DMS53 treated with DMSO at 0.1 percent for 48 hours (cell line): Measurements from ENCODE around the gene FXYD3.
"Not testable (repeated sequence)": the region's sequence is repeated elsewhere in the genome, so short reads cannot be mapped to it uniquely, and the experiment has no call there.

Experiments used
- DNase-seq: peaks from one replicate; lab custom pipeline; 2025; ENCODE audit not compliant: unreplicated experiment; lab: John Stamatoyannopoulos, UW

FXYD3 gene

DNA sequence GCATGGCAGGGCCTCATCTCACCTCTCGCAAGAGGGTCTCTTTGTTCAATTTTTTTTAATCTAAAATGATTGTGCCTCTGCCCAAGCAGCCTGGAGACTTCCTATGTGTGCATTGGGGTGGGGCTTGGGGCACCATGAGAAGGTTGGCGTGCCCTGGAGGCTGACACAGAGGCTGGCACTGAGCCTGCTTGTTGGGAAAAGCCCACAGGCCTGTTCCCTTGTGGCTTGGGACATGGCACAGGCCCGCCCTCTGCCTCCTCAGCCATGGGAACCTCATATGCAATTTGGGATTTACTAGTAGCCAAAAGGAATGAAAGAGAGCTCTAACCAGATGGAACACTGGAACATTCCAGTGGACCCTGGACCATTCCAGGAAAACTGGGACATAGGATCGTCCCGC is 8.0 kb downstream of the FXYD3 start:
- DNase-seq, result no peak

DNA sequence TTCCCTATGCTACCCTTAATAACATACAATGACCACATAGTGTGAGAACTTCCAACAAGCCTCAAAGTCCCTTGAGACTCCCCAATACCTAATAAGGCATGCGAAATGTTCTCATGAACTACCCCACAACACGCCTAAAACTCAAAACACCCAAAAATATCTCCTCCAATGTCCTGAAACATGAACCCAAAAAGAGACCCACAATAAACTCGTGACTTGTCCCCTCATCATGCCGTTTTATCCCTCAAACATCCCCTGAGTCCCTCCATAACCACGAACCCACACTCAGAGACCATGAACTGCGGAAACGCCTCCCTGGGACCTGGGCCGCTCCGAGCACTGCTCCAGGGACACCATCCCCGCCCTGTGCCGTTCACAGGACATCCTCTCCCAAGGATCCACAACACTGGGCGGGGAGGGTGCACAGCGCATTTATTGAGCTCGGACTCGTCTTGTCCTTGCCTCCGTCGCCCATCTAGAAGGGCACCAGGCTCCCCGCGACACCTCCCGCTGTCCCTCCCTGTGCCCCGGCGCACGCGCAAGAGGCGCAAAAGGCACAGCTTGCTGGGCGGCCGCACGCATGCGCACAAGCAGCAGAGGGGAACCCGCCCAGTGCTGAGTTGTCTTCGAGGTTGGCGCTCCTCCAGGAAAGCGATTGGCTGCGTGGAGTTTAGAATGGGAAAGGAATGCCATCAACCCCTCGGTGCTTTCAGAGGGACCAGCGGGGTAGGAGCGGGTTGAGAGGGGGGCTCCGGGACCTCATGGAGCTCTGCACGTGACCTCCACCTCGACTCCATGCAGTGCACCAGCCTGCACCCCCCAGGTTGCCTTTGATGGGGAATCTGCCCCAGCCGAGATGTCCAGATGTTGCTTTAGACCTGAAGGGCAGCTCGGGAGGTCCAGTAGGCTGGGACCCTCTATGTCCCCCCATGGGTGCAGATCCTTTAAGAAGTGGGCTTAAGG is 8.8 kb downstream of the FXYD3 start:
- peak; percentile 87 for DNase-seq

- DNase-seq, result no peak
Measured at GRCh38 chr19:35125270-35125717, 9.7 kb downstream of the FXYD3 start.

GRCh38 chr19:35125749-35126623 is 10.4 kb downstream of the FXYD3 start:
- no peak for DNase-seq

DNA sequence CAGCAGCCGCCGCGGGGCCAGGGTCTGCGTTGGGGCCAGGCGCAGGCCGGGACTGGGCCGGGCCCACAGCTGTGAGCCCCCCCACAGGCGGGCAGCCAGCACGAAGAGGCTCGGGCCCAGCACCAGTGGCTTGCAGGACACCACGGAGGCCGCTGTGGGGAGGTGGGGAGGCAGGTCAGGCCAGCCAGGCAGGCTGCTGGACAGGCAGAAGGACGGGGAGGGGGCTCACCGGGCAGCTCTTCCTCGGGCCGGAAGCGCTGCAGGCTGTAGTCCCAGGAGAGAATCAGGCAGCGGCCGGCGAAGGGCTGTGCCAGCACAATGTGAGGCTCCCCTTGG is 11.0 kb downstream of the FXYD3 start:
- DNase-seq, result no peak

- no peak for DNase-seq
Measured at GRCh38 chr19:35127871-35128270, 12.2 kb downstream of the FXYD3 start.

- no peak for DNase-seq
Measured at GRCh38 chr19:35128398-35129057, 12.9 kb downstream of the FXYD3 start.

DNA sequence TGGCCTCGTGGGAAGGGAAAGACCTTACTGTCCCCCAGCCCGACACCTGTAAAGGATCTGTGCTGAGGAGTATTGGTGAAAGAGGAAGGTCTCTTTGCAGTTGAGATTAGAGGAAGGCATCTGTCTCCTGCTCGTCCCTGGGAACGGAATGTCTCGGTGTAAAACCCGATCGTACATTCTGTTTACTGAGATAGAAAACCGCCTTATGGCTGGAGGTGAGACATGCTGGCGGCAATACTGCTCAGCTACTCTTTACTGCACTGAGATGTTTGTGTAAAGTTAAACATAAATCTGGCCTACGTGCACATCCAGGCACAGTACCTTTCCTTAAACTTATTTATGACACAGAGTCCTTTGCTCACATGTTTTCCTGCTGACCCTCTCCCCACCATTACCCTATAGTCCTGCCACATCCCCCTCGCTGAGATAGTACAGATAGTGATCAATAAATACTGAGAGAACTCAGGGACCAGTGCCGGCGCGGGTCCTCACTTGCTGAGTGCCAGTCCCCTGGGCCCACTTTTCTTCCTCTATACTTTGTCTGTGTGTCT is 14.2 kb downstream of the FXYD3 start:
- DNase-seq, result not testable (repeated sequence)

DNA sequence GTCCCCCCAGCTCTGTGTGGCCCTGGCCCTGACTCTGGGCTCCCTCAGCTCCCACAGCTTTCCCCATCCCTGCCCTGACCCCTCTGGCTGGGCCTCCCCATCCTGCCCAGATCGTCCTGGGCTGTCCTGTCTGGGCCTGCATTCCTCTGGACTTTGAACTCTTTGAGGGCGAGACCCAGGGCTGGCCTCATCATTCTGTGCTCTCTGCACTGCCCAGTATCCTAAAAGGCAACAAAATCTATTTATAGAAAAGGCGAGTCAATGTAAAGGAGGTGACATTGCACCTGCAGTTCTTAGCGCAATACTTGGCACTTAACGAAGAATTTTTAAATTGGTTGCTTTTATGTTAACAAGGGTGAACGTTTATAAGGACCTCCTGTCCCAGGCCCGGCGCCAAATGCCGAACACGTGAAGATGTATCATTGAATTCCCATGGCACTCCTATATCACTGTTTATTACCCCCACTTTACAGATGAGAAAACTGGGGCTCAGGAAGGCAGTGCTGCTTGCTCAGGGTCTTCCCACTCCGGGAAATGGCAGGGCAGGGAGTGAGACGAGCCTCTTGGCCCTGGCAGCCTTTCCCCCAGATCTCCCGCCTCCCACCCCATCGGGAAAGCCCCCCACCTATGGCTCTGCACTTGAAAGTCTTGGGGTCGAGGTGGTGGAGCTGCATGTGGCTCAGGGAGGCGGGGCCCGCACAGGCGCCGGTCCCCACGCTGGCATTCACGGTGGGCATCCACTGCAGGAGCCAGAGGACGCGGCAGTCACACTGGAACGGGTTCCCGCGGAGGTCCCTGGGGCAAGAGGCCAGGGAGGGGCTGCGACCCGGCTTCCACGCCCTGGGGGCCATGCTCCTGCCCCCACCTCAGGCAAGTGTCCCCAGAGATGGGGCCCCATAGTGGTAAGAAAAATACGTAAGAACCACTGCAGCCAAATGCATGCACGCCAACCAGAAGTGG is 15.4 kb downstream of the FXYD3 start:
- no peak for DNase-seq

DNA sequence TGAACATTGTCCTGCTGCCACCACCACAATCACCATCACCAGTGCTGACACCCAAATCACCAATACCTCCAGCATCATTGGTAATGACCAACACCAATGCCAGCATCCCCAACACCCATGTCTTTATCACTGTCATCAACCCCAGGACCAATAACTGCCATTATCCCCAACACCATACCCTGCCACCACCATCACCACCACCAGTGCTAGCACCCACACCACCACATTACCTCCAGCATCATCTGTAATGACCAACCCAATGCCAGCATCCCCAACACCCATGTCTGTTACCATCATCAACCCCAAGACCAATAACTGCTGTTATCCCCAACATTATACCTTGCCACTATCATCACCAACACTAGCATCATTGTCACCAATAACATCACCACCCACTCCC is 16.6 kb downstream of the FXYD3 start:
- no peak for DNase-seq

DNA sequence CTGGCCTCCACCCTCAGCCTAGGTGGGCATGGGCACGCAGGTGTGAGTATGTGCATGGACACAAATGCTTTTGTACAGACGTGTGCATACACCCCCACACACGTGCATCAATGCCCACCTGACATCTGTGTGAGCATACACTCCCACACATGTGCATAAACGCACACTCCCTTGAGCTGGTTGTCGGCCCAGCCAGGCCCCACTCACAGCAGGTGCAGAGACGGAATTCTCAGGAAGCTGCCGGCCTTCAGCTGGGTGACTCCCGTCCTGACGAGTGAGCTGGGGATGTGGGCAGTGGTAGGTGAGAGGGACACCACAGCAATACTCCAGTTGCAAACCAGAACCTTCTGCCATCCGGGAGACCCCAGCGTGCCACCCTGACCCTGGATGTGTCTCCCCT is 18.2 kb downstream of the FXYD3 start:
- DNase-seq, result no peak

DNA sequence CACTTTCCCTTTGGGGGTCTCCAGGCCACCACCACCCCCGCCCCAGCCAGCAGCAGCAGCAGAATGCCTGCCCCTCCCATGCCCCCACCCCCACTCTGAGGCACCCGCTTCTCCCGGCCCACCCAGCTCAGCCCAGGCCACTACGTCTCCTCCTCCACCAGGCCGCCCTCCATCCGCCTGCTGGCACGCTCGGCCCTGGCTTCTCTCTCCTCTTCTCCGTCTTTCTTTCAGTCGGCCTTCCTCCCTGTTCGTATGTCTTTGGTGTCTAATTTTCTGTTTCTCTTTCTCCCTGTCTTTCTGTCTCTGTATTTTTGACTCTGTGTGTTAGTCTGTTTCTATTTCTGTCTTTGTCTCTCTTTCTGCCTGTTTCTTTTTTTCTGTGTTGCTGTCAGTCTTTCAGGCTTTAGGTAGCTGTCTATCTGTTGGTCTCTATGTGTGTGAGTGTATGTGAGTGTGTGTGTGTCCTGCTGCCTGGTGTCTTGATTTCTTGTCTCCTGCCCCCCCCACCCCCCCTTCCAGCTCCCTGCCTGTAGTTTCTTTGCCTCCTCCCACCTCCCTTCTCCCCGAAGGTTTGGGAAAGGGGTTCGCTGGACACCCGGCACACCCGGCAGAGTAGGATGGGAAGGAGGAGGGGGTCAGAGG is 19.1 kb downstream of the FXYD3 start, which contains the start of gene LGI4:
Gene LGI4 (minus strand): TSS at position 459 of the 642 bp plus-strand sequence. CDS start 379 bp downstream, at position 80.
- no peak for DNase-seq

- DNase-seq, result peak; percentile 19
Measured at GRCh38 chr19:35135389-35135909, 19.8 kb downstream of the FXYD3 start.

DNA sequence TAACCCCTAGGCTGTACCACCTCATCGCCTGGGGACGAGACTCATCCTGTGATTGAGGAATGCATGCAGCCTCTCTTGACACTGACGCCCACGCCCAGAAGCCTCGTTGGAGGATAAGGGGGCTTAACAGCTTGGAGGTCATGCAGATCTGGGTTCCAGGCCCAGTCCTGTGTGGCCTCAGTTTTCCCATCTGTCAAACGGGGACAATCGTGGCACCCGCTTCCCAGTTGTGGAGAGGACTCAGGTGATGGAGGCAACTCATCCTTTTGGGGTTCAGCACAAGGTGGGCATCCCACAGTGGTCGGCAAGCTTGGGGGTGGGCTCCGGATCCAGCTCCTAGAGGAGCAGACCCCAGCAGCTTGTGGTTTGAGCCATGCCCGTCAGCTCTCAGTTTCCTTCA is 20.6 kb downstream of the FXYD3 start:
- DNase-seq, result no peak

DNA sequence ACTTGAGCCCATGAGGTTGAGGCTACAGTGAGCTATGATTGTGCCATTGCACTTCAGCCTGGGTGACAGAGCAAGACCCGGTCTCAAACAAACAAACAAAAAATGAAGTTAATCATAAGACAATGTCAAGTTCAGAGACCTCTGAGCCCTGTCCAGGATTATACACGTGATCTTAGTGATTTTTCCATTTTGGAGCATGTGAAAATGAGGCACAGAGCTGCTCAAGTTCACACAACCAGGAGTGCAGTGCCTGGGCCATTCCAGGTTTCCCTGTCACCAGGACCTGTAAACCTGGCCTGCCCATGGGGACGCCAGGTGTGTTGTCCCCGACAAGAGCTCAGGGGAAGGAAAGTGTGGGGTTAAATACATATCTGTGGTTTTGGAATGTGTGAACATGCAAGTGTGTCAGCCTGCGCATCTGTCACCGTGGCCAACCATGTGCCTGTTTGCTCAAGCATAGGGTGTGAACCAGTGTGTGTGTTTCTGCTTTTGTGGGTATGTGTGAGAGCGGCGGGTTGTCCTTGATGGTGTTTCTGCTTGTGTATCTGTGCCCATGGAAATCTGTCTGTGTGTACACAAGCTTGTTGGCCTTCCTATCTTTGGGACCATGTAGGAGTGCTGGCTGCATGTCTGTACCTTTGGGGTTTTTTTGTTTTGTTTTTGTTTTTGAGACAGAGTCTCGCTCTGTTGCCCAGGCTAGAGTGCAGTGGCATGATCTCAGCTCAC is 21.5 kb downstream of the FXYD3 start:
- DNase-seq, result no peak

GRCh38 chr19:35138305-35138892 is 22.8 kb downstream of the FXYD3 start, which contains the start of gene FXYD1:
Gene FXYD1 (plus strand): TSS chr19:35138824. CDS start chr19:35140080, 1,256 bp downstream.
- DNase-seq, result no peak

GRCh38 chr19:35140207-35140961 is 24.8 kb downstream of the FXYD3 start:
- DNase-seq, result peak; percentile 26
